ENCODE data around the gene PER3.

PER3 gene

GRCh38 chr1:7846656-7847055, 62.6 kb downstream of the PER3 start:
- DNase-seq: no peak
- no peak overlapping the region for H3K9ac ChIP-seq (ENCODE audit: low read depth, low read length)
- peaks cover 3% of the 10 kb centered on the region for H3K27me3 ChIP-seq (ENCODE audit: insufficient read depth, low read length, poor library complexity)
- H3K27ac ChIP-seq (ENCODE audit: low read length): no peak overlapping the region
- no peaks in the 10 kb centered on the region for H3K4me1 ChIP-seq (ENCODE audit: insufficient read depth, low read length)
- H3K9me3 ChIP-seq (ENCODE audit: insufficient read depth, low read length, severe bottlenecking): no peaks in the 10 kb centered on the region
- H3K4me3 ChIP-seq (ENCODE audit: low read depth in 1 of 2, low read length in 2 of 2): no peak overlapping the region
- H4K20me1 ChIP-seq (ENCODE audit: insufficient read depth, low read length): no peaks in the 10 kb centered on the region
- H3K79me2 ChIP-seq (ENCODE audit: insufficient read depth, low read length): no peaks in the 10 kb centered on the region
- TF ChIP-seq CTCF (IDR thresholded peaks at IDR 0.05; ENCODE audit: borderline replicate concordance, extremely low read depth, low read length, poor library complexity, severe bottlenecking) (no peak), EZH2 (IDR thresholded peaks at IDR 0.05; ENCODE audit: borderline replicate concordance, low read depth, low read length, severe bottlenecking) (no peak)
- H3K36me3 ChIP-seq (ENCODE audit: insufficient read depth, low read length): no peaks in the 10 kb centered on the region
- no peak for ATAC-seq (ENCODE audit: insufficient read depth, low read depth)
- no peak overlapping the region for H2AFZ ChIP-seq (ENCODE audit: low read depth, low read length)
- no peak overlapping the region for H3K4me2 ChIP-seq (ENCODE audit: insufficient read depth, low read length)

- no peak for TF ChIP-seq EZH2 (IDR thresholded peaks at IDR 0.05; ENCODE audit: borderline replicate concordance, low read depth, low read length, severe bottlenecking)
- no peak for TF ChIP-seq CTCF (IDR thresholded peaks at IDR 0.05; ENCODE audit: borderline replicate concordance, extremely low read depth, low read length, poor library complexity, severe bottlenecking)
- H3K4me3 ChIP-seq (ENCODE audit: low read depth in 1 of 2, low read length in 2 of 2): no peak overlapping the region
- no peak overlapping the region for H2AFZ ChIP-seq (ENCODE audit: low read depth, low read length)
- H3K4me1 ChIP-seq (ENCODE audit: insufficient read depth, low read length): no peaks in the 10 kb centered on the region
- H4K20me1 ChIP-seq (ENCODE audit: insufficient read depth, low read length): no peaks in the 10 kb centered on the region
- no peak overlapping the region for H3K4me2 ChIP-seq (ENCODE audit: insufficient read depth, low read length)
- no peak overlapping the region for H3K9ac ChIP-seq (ENCODE audit: low read depth, low read length)
- no peaks in the 10 kb centered on the region for H3K36me3 ChIP-seq (ENCODE audit: insufficient read depth, low read length)
- DNase-seq (no peak), ATAC-seq (ENCODE audit: insufficient read depth, low read depth) (no peak)
- no peaks in the 10 kb centered on the region for H3K9me3 ChIP-seq (ENCODE audit: insufficient read depth, low read length, severe bottlenecking)
- no peak overlapping the region for H3K27ac ChIP-seq (ENCODE audit: low read length)
- H3K27me3 ChIP-seq (ENCODE audit: insufficient read depth, low read length, poor library complexity): peaks cover 3% of the 10 kb centered on the region
- H3K79me2 ChIP-seq (ENCODE audit: insufficient read depth, low read length): no peaks in the 10 kb centered on the region
Measured at GRCh38 chr1:7847599-7847998, 63.5 kb downstream of the PER3 start.

- no peaks in the 10 kb centered on the region for H4K20me1 ChIP-seq (ENCODE audit: insufficient read depth, low read length)
Measured at GRCh38 chr1:7850786-7851185, 66.7 kb downstream of the PER3 start.

More at GRCh38 chr1:7850786-7851185, 66.7 kb downstream of the PER3 start:
- H3K4me1 ChIP-seq (ENCODE audit: insufficient read depth, low read length): no peaks in the 10 kb centered on the region
- H3K27me3 ChIP-seq (ENCODE audit: insufficient read depth, low read length, poor library complexity): peaks cover 3% of the 10 kb centered on the region
- no peaks in the 10 kb centered on the region for H3K36me3 ChIP-seq (ENCODE audit: insufficient read depth, low read length)
- H3K9ac ChIP-seq (ENCODE audit: low read depth, low read length): no peak overlapping the region
- H3K79me2 ChIP-seq (ENCODE audit: insufficient read depth, low read length): no peaks in the 10 kb centered on the region
- TF ChIP-seq CTCF (IDR thresholded peaks at IDR 0.05; ENCODE audit: borderline replicate concordance, extremely low read depth, low read length, poor library complexity, severe bottlenecking) (no peak), EZH2 (IDR thresholded peaks at IDR 0.05; ENCODE audit: borderline replicate concordance, low read depth, low read length, severe bottlenecking) (no peak)
- DNase-seq (no peak), ATAC-seq (ENCODE audit: insufficient read depth, low read depth) (no peak)
- no peak overlapping the region for H2AFZ ChIP-seq (ENCODE audit: low read depth, low read length)
- H3K4me3 ChIP-seq (ENCODE audit: low read depth in 1 of 2, low read length in 2 of 2): no peak overlapping the region
- H3K4me2 ChIP-seq (ENCODE audit: insufficient read depth, low read length): no peak overlapping the region
- H3K9me3 ChIP-seq (ENCODE audit: insufficient read depth, low read length, severe bottlenecking): no peaks in the 10 kb centered on the region
- no peak overlapping the region for H3K27ac ChIP-seq (ENCODE audit: low read length)
